Stimulated activated CD8-positive, alpha-beta memory T cell treated with anti-CD3 and anti-CD28 coated beads, Interleukin-2, amount 100 ng/mL, for 48 hours (primary cell): Measurements from ENCODE around the gene EGR2.

ENCODE experiments used
- DNase-seq, 2 donors: peaks; one replicate each; pipeline ENCODE4 v3.0.0-alpha.2; 2020; ENCODE audit warnings: low read depth in 2 of 2

Gene EGR2

DNA sequence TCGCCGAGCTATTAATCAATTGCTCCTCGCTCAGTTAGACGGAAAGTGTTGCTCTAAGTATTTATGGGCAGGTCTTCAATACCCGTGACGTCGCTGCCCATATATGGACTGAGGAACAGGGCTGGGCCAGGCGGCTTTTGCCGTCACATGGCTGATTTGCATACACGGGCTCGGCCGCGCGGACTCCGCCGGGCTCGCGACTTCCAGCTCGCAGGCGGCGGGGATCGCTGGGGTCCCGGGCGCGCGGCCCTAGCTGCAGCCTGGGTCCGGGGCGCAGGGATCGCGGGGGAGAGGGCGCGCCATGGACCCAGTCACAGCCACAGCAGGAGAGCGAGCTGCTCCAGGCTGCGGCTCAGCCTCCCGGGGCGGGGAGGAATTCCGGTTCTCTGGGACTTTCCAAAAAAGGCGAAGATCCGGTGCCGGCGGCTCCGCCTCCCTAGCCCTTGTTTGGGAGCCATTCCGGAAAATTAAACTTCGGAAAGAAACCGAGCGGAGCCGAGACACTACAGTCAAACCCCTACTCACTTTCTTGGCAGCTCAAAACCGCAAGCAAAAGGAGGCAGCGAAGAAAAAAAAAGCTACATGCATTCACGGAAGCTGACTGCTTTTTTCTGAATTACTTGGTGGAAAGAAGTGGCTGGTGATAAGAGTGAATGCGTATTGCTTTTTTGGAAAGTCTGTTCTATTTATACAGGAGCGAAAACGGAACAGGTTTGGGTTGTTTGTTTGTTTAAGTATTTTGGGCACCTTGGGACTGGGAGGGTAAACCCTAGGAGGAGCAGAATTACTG lies at the start of gene EGR2:
TSS of gene EGR2 (minus strand) at position 36 of the 790 bp plus-strand sequence. CDS start 337 bp downstream, outside the sequence.
- peak; percentile 84 to 91 for DNase-seq

DNA sequence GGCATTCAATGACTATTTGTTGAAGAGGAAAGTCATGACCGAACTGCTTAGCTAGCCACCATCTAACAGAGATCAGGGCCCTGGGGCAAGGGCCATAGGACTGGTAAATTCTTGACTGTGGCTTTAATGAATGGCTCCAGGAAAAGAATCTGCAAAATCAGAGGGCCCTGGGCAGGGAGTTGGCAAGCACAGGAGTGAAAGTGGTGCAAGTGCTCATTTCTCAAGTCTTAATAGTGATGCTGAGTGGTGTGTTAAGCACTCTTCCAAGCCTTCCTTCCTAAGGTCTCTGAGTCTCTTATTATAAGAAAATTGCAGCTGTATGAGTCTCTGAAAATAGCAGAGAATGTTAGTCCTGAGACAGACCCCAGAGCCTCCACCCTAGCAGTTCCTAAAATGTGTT lies 46.3 kb upstream of the EGR2 start:
- DNase-seq = no peak

DNA sequence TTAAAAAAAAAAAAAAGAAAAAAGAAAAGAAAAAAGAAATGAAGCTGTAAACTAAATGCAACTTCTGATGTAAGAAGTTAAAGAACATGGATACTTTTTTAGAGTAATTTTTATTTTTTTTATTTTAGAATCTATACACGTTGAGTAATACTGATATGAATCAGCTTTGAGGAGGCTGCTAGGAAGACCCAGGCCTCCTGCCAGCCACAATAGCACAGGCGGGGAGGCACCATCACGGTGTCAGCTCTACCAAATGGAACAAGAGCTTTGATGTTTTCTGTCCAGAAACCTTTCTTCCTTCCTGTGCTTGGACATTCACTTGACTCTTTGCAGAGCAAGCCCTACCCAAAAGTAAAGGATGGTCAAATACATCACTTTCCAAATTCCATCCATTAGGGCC lies 45.3 kb upstream of the EGR2 start:
- no peak for DNase-seq

DNA sequence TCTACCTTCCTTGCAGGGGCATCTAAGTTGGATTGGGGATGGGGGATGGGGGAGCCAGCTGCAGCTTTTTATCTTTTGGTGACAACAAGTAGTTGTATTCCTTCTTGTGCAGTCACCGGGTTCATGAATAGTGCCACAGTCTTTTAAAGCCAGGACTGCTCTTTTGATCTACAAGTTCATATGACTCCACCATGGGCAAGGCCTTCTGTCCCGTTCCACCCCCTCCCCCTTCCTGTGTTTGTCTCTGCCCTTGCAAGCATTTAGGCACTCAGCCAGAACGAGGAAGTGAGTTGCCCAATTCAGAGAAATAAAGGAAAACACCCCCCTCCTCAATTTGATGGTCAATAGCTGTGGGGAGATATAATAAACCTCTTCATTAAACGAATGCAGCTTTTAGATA lies 44.8 kb upstream of the EGR2 start:
- no peak for DNase-seq

DNA sequence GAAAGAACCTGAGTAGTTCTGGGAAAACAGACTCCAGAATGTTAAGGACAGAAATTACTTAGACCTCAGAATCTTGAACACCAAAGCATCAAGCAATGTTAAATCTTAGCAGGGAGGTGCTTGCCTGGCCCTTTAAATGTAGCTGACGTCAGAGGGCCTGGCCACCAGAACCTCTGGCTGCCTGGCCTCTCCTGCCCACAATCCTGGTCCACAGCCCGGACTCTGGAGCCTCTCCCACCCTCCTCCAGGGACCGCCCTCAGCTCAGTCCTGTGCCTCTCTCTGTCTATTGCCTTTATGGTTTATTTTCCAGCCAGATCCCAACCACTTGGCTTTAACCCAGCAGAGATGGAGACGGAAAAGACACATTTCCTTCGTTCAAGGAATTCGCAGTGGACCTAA lies 42.2 kb upstream of the EGR2 start:
- no peak for DNase-seq

DNA sequence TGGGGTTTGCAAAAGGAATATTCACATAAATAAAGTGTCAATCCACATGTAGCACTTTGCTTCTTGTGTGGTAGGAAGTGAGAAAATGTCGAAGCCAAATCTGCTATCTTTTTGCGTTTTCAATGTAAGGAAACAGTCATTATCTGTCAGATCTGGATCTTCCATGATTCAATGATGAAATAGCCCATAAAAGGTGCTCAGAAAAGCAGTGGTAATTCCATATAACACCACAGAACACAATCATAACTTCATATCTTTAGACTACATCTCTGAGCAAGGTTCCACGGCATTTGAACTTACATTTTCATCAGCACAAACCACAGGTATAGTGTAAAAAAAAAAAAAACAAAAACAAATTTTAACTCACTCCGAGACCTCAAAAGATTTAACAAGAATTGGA lies 39.9 kb upstream of the EGR2 start:
- DNase-seq = no peak

DNA sequence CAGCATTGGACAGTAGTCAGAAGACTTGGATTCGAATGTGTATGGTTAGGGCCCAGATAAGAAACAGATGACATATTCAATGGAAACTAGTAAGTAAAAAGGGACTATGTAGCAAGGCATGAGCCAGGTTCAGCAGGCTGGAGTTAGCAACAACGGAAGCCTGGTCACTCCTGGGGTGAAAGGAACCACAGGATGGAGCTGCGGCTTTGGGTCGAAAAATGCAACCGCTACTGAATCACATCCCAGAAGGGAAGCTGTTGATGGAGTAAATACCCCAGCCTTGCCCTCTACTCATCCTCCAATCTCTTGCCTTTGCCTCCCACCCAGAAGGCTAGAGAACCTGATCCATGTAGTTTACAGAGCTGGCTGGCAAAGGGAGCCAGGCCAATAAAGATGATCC lies 37.5 kb upstream of the EGR2 start:
- peak; percentile 47 to 60 for DNase-seq

DNA sequence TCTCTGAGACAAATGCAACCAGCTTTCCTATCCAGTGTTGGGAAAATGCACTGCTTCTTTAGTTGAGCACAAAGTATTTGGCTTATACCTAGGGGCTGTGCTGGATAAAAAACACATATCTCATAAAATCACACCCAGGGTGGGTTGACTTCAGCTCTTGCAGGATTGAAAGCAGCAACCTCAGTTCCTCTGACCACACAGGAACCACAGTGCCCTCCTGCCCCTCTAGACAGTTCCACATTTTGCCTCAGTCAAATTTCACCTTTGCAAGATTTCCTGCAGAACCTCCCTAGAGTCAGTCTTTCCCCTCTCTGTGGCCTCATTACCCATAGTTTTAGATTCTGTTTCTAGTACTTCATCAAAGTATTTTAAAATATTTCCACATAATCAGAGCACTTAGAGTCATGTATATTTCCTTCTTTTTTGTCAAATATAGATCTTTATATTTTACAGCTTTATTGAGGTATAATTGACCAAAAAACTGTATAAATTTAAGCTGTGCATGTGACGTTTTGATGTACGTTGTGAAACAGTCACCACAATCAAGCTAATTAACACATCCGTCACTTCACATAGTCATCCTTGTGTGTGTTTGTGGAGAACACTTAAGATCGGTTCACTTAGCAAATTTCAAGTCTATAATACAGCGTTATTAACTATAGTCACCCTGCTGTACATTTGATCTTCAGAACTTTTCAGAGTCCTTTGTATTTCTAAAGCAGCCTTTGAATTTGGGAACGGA lies 37.0 kb upstream of the EGR2 start:
- peak; percentile 33 to 49 for DNase-seq

DNA sequence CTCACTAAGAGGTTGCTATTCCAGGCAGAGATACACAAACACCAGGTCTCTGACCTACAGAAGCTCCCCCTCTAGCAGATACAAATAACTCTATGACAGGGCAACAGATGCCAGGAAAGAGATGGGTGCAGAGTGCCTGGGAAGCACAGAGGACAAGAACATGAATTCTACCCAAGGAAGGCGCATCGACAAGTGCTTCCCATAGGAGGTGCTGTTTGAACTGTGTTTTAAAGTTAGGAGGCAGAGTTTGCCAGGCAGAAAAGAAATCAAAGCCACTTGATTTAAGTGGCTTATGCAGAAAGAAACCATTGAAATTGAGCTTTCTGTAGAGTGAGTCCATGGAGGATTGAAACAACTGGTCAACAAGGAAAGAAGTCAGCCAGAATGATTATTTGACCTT lies 35.3 kb upstream of the EGR2 start:
- DNase-seq = no peak

DNA sequence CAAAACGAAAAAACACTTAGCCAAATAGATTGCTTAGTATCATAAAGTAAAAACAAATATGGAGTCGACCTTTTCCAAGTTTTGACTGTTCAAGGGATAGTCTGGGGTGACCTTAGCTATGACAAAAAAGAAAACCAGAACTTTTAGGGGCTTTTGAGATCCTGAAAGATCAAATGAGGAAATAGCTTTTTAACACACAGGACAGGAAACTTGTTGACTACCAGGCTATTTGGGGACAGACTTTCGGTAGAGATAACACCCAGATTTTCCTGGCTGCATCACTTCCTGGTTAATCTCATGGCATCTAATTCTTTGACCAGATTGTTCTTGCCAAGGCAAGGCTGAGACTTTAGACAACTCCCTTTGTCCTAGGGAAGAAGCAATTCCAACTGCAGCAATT lies 34.5 kb upstream of the EGR2 start:
- no peak for DNase-seq

DNA sequence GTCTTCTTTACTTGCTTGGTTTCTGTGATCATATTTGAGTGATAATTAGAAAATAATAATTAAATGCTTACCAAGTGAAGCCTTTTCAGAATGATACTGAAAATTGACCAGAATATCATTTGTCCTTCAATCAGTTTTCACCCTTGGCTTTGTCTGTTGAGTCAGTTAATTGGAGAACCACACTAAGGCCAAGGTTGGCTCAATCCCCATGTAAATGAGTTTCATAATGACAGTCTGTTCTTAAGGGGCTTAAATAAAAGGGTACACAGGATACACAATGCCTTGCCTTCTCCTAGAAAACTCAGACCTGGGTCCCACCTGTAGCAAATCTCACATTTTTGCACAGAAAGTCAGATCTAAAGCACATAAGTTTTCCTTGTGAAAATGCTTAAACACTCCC lies 31.3 kb upstream of the EGR2 start:
- DNase-seq = no peak

DNA sequence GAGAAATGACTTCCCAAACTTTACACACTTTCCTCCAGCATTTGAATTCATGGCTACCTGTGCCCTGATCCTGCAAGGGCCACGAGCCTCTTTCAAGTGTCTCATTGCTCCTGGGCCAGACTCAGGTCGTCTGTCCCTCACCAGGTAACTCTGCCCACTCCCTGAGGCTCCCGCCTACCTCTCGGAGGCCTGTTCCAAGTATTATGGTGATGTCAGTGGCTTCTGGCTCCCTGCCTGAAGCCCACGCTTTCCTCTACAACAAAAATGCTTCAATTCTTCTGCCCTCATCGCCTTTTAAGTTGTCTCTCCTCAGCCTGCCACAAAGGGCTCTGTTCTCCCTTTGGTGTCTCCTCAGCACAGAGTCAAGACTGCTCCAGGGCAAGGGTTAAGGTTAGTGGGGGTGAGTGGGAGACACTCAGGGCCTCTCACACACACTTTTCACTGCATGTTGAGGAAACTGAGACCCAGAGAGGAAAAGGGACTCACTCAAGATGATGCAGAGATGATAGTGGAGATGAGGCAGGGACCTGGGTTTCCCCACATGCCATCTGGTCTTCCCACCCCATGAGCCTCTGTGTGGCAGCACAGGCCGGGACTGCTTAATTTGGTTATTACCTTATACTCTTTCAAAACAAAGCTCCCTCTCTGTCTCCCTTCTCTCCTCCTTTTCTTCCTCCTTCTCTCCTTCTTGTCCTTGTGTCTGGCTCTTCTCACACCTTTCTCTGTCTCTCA lies 28.3 kb upstream of the EGR2 start:
- DNase-seq = peak in 1 of 2 donors; percentile 4

DNA sequence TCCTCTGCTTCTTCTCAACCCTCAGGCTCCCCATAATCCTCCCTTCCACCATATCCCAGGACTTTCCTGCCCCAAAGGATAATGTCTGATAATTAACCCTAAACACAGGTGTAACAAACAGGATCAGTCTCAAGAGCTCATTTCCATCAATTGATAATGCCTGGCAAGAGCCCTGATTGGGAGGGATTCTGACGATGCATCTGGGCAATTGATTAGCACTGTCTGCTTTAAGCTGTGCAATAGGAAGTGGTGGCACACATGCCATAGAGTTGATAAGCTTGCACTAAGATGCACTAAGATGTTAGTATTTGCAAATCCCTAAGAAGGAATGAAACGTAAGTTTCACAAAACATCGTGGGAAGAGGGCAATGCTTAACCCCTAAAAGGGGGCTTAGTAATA lies 27.4 kb upstream of the EGR2 start:
- no peak for DNase-seq

DNA sequence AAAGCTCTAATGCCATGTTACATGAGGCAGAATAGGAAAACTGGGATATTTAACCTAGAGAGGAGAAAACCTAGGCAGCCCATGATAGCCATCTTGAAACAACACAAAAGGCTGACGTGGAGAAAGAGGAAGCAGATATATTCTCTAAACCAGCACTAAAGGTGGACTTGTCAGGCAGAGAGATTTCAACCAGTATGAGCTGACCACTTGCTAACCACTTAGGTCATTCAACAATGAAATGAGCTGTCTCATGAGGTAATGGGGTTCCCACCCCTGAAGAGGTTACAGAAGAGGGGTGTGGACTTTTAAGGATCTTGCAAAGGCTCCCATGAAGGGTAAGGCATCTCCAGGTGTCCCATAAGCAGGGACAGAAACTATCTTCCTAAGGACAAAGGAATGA lies 26.8 kb upstream of the EGR2 start:
- DNase-seq = no peak

DNA sequence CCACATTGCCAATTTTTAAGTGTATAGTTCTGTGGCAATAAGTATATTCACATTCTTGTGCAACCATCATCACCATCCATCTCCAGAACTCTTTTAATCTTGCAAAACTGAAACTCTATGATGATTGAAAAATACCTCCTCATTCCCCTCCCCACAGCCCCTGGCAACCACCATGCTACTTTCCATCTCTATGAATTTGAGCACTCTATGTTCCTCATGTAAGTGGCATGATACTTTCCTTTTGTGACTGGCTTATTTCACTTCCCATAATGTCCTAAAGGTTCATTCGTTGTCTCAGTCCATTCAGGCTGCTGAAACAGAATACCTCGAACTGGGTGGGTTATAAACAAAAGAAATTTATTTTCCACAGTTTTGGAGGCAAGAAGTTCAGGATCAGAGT lies 23.4 kb upstream of the EGR2 start:
- no peak for DNase-seq

DNA sequence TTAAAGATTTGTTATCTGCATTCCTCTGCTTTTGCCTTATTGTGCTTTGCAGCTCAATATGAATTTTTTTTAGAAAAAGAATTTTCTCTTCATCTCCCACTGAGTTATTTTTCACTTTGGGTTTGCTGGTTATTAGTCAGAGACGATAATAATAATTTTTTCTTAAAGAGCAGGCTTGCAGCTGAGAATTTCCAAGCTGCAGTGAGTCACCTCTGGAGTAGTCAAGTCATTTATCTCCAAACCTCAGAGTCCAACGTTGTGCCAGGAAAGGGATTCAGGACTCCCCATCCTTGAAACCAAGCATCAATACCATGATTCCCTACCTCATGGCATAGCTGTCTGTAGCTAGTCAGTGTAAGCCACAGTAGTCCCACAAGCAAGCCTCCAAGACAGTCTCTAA lies 15.2 kb upstream of the EGR2 start:
- DNase-seq = no peak

DNA sequence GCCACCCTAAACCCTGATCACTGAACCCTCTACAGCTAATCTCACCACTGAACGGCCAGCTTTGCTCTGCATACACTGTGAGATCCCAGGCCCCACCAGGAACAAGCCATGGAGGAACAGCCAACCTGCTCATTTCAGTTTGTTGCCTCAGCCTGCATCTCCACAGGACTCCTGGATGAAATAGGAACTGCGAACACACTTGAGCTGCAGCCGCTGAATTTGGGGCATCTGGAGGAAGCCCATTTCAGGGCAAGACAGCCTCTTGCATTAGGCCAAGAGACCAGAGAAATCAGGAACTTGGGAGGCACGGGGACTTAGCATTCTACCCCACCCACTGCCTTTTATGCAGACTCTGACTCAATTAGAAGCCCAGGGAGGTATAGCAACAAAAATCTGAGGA lies 14.5 kb upstream of the EGR2 start:
- no peak for DNase-seq

DNA sequence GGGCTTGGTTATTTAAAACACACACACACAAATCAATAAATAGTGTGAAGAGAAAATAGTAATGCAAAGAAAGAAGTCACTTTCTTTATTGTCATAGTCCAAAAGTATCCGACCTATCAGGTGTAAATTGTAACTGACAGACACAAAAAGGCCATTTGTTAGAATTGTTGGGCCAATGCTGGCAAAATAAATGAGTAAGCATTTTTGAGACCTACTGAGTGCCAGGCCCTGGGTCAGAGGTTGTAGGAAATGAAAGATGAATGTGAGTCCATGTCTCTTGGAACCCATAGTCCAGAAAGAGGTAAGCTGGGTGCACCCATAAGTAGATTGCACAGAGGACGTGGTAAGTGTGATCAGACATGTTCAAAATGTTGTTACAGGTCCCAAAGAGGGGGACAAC lies 13.5 kb upstream of the EGR2 start:
- no peak for DNase-seq

DNA sequence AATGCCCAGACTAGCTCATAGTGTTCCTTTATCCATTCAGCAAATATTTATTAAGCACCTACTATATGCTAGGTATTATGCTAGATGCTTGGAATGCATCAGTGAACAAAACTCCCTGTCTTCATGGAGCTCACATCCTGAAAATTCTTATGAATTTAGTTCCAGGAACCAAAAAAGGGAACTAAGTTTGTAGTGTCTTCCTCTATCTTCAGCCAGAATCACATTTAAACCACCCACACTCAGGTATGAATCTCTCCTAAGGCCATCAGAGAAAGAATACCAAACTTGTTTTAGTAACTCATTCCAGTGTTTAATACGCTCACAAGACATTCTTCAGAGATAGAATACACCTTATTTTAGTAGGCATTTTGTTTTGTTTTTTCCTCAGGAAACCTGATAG lies 10.1 kb upstream of the EGR2 start:
- DNase-seq = no peak

DNA sequence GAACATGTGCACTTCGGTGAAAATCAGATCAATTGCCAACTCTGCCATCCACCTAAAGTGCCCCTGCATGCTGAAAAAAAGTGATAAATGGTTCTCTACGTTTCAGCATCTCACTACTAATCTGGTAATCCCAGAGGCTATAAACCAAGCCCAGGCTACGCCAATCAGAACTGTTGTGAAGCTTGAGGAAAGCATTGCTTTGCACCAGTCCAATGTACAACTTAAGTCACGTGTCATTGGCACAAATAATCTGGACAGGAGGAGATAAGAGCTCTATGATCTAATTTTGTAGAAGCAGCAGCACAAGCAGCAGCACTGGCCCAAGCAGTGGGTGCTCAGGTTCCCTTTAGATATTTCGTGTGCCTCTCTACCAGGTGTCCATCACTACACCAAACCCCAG lies 4.4 kb upstream of the EGR2 start:
- no peak for DNase-seq

DNA sequence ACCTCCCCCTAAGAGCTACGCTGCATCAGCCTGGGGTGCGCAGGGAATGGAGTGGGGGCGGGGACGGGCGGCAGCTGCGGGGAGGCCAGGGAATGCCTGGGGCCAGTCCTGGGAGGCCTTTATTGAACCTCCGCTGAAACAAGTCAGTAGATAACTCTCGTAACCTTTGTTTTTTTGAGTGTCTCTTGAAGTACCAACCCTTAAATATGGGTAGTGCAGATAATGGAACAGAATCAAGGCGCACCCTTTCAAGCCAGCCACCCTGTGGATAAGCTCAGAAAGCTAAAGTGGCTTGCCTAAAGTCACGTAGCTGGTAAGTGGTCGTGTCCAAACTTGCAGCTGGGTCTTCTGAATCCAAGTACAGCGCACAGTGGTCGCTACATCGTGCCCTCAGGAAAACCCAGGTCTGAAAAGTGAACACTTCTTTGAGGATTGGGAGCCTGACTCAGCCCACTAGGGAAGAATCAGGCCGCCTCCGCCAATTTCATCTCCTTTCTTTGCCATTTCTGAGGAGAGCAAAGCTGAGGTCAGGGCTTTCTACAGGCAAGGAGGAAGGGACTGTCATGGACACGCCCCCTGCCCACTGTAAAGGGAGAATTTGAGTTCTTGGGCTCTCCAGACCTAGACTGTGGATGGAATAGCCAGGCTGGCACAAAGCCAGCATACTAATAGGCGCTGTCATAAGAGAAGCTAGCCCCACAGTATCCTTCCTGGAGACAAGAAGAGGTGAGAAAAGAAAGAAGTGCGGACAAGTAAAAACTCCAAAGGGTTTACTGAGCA lies 3.2 kb upstream of the EGR2 start:
- DNase-seq = no peak

DNA sequence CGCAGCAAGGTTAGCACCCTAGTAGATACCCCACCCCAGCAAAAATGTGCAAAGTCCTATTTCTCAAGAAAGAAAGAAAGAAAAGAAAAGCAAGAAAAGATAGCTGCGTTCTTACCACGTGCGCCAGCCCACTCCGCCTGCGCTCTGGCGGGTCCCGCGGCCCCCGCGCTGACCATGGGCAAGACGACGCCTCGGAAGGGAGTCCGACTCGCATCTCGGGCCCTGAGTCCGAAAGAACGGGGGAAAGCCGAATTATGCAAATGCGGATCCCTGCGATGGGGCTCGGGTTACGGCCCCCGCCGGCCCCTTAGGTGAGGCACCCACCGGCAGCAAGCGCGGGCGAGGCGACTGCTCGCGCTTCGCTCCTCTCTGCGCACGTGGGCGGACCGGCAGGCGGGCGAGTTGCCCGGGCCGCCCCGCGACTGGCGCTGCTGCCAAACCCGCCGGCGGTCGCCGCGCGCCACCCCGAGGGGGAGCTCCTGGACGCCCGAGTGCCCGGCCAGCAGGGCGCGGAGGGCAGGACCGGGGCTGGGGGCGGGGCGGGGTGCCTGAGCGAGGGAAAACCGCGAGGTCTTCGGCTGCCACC lies 2.4 kb upstream of the EGR2 start:
- DNase-seq = peak in 1 of 2 donors; percentile 63
